ENCODE data around the gene FIP1L1.

DNA sequence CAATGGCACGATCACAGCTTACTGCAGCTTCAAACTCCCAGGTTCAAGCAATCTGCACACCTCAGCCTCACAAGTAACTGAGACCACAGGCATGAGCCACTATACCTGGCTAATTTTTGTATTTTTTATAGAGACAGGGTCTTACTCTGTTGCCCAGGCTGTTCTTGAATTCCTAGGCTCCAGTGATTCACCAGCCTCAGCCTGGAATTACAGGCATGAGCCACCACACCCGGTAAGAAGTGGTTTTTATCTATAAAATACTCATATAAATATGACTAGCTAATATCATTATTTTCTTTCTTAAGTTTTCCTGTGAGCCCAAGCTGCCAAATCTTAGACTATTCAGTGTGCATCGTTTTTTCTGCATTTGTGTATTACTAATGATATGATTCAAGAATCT lies 16.0 kb upstream of the FIP1L1 start:
- TF ChIP-seq CTCF (IDR thresholded peaks at IDR 0.05; ENCODE audit: low read length) (no peak), EZH2 (IDR thresholded peaks at IDR 0.05; ENCODE audit: borderline replicate concordance, low read length) (no peak)

All from OCI-LY1 (cell line).